ENCODE measurements around the gene CACNA2D3.

DNA sequence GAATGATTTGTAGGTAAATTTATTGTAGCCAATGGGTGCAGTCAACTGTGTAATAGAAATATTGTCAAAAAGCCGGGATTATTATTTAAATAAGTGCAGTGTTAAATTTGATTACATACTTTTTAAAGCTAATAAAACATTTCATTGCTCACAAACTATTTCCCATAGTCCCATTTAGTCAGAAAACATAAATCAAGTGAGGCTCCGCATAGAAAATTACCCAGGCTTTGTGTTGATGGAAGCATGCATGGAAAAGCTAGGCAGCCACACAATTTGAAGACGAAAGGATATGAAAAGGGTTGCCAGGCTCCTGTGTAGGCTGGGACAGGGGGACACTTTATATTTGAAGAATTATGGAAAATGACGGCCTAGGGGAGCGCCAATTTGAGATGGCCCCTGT, 723.2 kb downstream of the CACNA2D3 start:
- TF ChIP-seq, protein P1, sequence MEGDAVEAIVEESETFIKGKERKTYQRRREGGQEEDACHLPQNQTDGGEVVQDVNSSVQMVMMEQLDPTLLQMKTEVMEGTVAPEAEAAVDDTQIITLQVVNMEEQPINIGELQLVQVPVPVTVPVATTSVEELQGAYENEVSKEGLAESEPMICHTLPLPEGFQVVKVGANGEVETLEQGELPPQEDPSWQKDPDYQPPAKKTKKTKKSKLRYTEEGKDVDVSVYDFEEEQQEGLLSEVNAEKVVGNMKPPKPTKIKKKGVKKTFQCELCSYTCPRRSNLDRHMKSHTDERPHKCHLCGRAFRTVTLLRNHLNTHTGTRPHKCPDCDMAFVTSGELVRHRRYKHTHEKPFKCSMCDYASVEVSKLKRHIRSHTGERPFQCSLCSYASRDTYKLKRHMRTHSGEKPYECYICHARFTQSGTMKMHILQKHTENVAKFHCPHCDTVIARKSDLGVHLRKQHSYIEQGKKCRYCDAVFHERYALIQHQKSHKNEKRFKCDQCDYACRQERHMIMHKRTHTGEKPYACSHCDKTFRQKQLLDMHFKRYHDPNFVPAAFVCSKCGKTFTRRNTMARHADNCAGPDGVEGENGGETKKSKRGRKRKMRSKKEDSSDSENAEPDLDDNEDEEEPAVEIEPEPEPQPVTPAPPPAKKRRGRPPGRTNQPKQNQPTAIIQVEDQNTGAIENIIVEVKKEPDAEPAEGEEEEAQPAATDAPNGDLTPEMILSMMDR (IDR thresholded peaks at IDR 0.05): no peak
- TF ChIP-seq EP300 (IDR thresholded peaks at IDR 0.05): no peak
- no peak for TF ChIP-seq POLR2A (IDR thresholded peaks at IDR 0.05)

Measured in tibial nerve (tissue), 4 donors.